Measurements from ENCODE around the gene NCOA1.
"Not testable (repeated sequence)": the region's sequence is repeated elsewhere in the genome, so short reads cannot be mapped to it uniquely, and the experiment has no call there.

Gene NCOA1

GRCh38 chr2:24643051-24643450, 152.0 kb downstream of the NCOA1 start:
- DNase-seq, result no peak

- no peak for DNase-seq
Measured at GRCh38 chr2:24644032-24644431, 153.0 kb downstream of the NCOA1 start.

GRCh38 chr2:24650997-24651642, 160.1 kb downstream of the NCOA1 start:
- DNase-seq, result no peak

GRCh38 chr2:24651643-24652003, 160.6 kb downstream of the NCOA1 start:
- DNase-seq, result no peak

GRCh38 chr2:24652265-24653182, 161.5 kb downstream of the NCOA1 start:
- no peak for DNase-seq

GRCh38 chr2:24657818-24658217, 166.8 kb downstream of the NCOA1 start:
- DNase-seq, result no peak

- no peak for DNase-seq
Measured at GRCh38 chr2:24658531-24659202, 167.6 kb downstream of the NCOA1 start.

GRCh38 chr2:24659862-24660261, 168.8 kb downstream of the NCOA1 start:
- DNase-seq, result no peak

GRCh38 chr2:24667542-24667941, 176.5 kb downstream of the NCOA1 start:
- DNase-seq, result no peak

GRCh38 chr2:24671230-24671629, 180.2 kb downstream of the NCOA1 start:
- DNase-seq, result no peak

- peak in 1 of 5 donors; percentile 34 for DNase-seq
Measured at GRCh38 chr2:24672589-24672988, 181.5 kb downstream of the NCOA1 start.

- DNase-seq, result no peak
Measured at GRCh38 chr2:24675338-24675737, 184.3 kb downstream of the NCOA1 start.

GRCh38 chr2:24676493-24676892, 185.4 kb downstream of the NCOA1 start:
- DNase-seq, result no peak

- not testable (repeated sequence) for DNase-seq
Measured at GRCh38 chr2:24678066-24678465, 187.0 kb downstream of the NCOA1 start.

GRCh38 chr2:24680196-24680595, 189.1 kb downstream of the NCOA1 start:
- DNase-seq, result no peak

GRCh38 chr2:24682304-24682703, 191.2 kb downstream of the NCOA1 start:
- DNase-seq, result no peak

- DNase-seq, result no peak
Measured at GRCh38 chr2:24683408-24683807, 192.4 kb downstream of the NCOA1 start.

GRCh38 chr2:24690524-24690923, 199.5 kb downstream of the NCOA1 start:
- no peak for DNase-seq

- no peak for DNase-seq
Measured at GRCh38 chr2:24691806-24692205, 200.8 kb downstream of the NCOA1 start.

GRCh38 chr2:24697792-24698191, 206.7 kb downstream of the NCOA1 start:
- DNase-seq, result no peak

- peak in 1 of 5 donors; percentile 13 for DNase-seq
Measured at GRCh38 chr2:24702800-24703199, 211.7 kb downstream of the NCOA1 start.

- no peak for DNase-seq
Measured at GRCh38 chr2:24704692-24705091, 213.6 kb downstream of the NCOA1 start.

- DNase-seq, result no peak
Measured at GRCh38 chr2:24707143-24707542, 216.1 kb downstream of the NCOA1 start.
